ENCODE measurements around the gene KRTAP19-4. TPM values are rescaled to one million over a fixed set of nuclear protein-coding genes. Genes with fewer than 3 reads are reported as not detected.
"Not testable (repeated sequence)": the region's sequence is repeated elsewhere in the genome, so short reads cannot be mapped to it uniquely, and the experiment has no call there.

The KRTAP19-4 gene
- total RNA-seq: not detected in 2 replicates

GRCh38 chr21:30497065-30497464, at the start of gene KRTAP19-4:
Gene KRTAP19-4, minus strand, starts transcription at chr21:30497165. Its CDS starts 55 bp downstream, at chr21:30497110.
- H3K9me3 Mint-ChIP-seq: peaks cover 5% of the 10 kb centered on the region
- no peak within 1 kb of the TSS for H3K27ac Mint-ChIP-seq
- H3K27me3 Mint-ChIP-seq: no peaks in the 10 kb centered on the region
- ChIA-PET CTCF (no interaction called here), POLR2A (no interaction called here)
- DNase-seq: no peak
- no peaks in the 10 kb centered on the region for H3K4me1 Mint-ChIP-seq
- no peak within 1 kb of the TSS for H3K4me3 Mint-ChIP-seq
- H3K36me3 Mint-ChIP-seq (ENCODE audit: low read depth): no peaks in the 10 kb centered on the region
- no peak for ATAC-seq (ENCODE audit: low read depth)
- intact Hi-C loops (cut with micrococcal nuclease): loop anchor here (10.0 kb wide), 1 partner anchor 52 kb away; the partner anchor contains the start of gene KRTAP15-1
- TF ChIP-seq CTCF (IDR thresholded peaks at IDR 0.05): no peak

- no peaks in the 10 kb centered on the region for H3K4me1 Mint-ChIP-seq
- no peaks in the 10 kb centered on the region for H3K36me3 Mint-ChIP-seq (ENCODE audit: low read depth)
- ChIA-PET CTCF (no interaction called here), POLR2A (no interaction called here)
- no peak for DNase-seq
- H3K27ac Mint-ChIP-seq: no peak within 1 kb of the TSS
- no peak for ATAC-seq (ENCODE audit: low read depth)
- no peaks in the 10 kb centered on the region for H3K27me3 Mint-ChIP-seq
- TF ChIP-seq CTCF (IDR thresholded peaks at IDR 0.05): no peak
- intact Hi-C loops (cut with micrococcal nuclease): no loop called here
- H3K9me3 Mint-ChIP-seq: peaks cover 3% of the 10 kb centered on the region
- H3K4me3 Mint-ChIP-seq: no peak within 1 kb of the TSS
Observed at GRCh38 chr21:30541764-30542163, 44.8 kb upstream of the KRTAP19-4 start, which contains the start of gene KRTAP19-6. Gene KRTAP19-6, minus strand, starts transcription at chr21:30541864. Its CDS starts 31 bp downstream, at chr21:30541833.

GRCh38 chr21:30518876-30519275, 21.9 kb upstream of the KRTAP19-4 start:
- H3K9me3 Mint-ChIP-seq: peaks cover 7% of the 10 kb centered on the region
- DNase-seq: no peak
- H3K36me3 Mint-ChIP-seq (ENCODE audit: low read depth): no peaks in the 10 kb centered on the region
- no peak overlapping the region for H3K27ac Mint-ChIP-seq
- CTCF ChIA-PET: no interaction called here
- ATAC-seq (ENCODE audit: low read depth): no peak
- intact Hi-C loops (cut with micrococcal nuclease): no loop called here
- no peak overlapping the region for H3K4me3 Mint-ChIP-seq
- no peaks in the 10 kb centered on the region for H3K27me3 Mint-ChIP-seq
- no peak for TF ChIP-seq CTCF (IDR thresholded peaks at IDR 0.05)
- POLR2A ChIA-PET: no interaction called here
- no peaks in the 10 kb centered on the region for H3K4me1 Mint-ChIP-seq

GRCh38 chr21:30515681-30516080, 18.7 kb upstream of the KRTAP19-4 start:
- H3K4me1 Mint-ChIP-seq: no peaks in the 10 kb centered on the region
- POLR2A ChIA-PET: no interaction called here
- no peak for TF ChIP-seq CTCF (IDR thresholded peaks at IDR 0.05)
- intact Hi-C loops (cut with micrococcal nuclease): no loop called here
- H3K27ac Mint-ChIP-seq: no peak overlapping the region
- no peak for DNase-seq
- H3K27me3 Mint-ChIP-seq: no peaks in the 10 kb centered on the region
- no peak overlapping the region for H3K4me3 Mint-ChIP-seq
- no peaks in the 10 kb centered on the region for H3K36me3 Mint-ChIP-seq (ENCODE audit: low read depth)
- ATAC-seq (ENCODE audit: low read depth): no peak
- peaks cover 4% of the 10 kb centered on the region for H3K9me3 Mint-ChIP-seq
- CTCF ChIA-PET: no interaction called here

GRCh38 chr21:30505621-30506205, 8.7 kb upstream of the KRTAP19-4 start:
- H3K27ac Mint-ChIP-seq; H3K4me3 Mint-ChIP-seq; ATAC-seq (ENCODE audit: low read depth); H3K27me3 Mint-ChIP-seq; DNase-seq; H3K9me3 Mint-ChIP-seq; intact Hi-C loops (cut with micrococcal nuclease); POLR2A ChIA-PET; CTCF ChIA-PET; H3K36me3 Mint-ChIP-seq (ENCODE audit: low read depth); H3K4me1 Mint-ChIP-seq: not testable (repeated sequence)

- no peak for TF ChIP-seq CTCF (IDR thresholded peaks at IDR 0.05)
- no peaks in the 10 kb centered on the region for H3K36me3 Mint-ChIP-seq (ENCODE audit: low read depth)
- intact Hi-C loops (cut with micrococcal nuclease): no loop called here
- no peaks in the 10 kb centered on the region for H3K27me3 Mint-ChIP-seq
- H3K4me3 Mint-ChIP-seq: no peak within 1 kb of the TSS
- H3K4me1 Mint-ChIP-seq: no peaks in the 10 kb centered on the region
- ATAC-seq (ENCODE audit: low read depth): no peak
- POLR2A ChIA-PET: no interaction called here
- CTCF ChIA-PET: no interaction called here
- no peak within 1 kb of the TSS for H3K27ac Mint-ChIP-seq
- DNase-seq: no peak
- H3K9me3 Mint-ChIP-seq: peaks cover 5% of the 10 kb centered on the region
Observed at GRCh38 chr21:30502041-30502440, 5.1 kb upstream of the KRTAP19-4 start, which contains the start of gene KRTAP19-5. Gene KRTAP19-5, minus strand, starts transcription at chr21:30502141. Its CDS starts 51 bp downstream, at chr21:30502090.

All from activated B cell treated with CpG ODN at 0.5 μM for 24 hours (primary cell).